ENCODE measurements around the gene ADAMTS12. TPM values are rescaled to one million over a fixed set of nuclear protein-coding genes. Genes with fewer than 3 reads are reported as not detected.

ADAMTS12 gene
- polyA plus RNA-seq, 3 donors, result not detected

DNA sequence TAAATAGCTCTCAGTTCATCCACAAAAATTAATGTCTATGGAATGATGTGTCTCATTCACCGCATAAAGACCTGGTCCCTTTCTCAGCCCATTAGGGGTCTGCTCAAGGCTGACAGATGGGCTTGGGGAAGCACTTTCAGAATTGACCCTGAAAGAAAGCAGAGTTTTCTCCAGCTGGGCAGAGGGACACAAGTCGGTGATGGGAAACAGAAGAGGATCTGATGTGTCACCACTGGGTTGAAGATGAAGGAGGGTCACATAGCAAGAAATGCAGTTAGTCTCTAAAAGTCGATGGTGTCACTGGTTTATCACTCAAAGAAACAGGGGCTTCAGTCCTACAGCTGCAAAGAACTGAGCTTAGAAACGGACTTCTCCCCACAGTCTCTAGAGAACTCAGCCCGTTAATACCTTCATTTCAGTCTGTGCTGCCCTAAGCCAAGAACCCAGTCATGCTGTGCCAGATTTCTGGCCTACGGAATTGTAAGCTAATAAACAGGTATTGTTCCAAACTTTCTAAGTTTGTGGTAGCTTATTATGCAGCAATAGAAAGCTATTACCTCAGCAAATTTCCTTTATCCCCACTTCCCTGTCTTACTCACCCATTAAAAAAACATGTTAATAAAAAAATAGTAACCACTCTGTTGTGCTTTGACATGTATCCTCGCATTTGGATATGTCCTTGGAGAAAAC, 64.6 kb downstream of the ADAMTS12 start:
- H3K4me1 ChIP-seq (ENCODE audit: control insufficient read depth in 1 of 2, insufficient read depth in 2 of 2, low read length in 2 of 2), result no peaks in the 10 kb centered on the region
- H3K9me3 ChIP-seq (replicated peaks in 1 of 2; ENCODE audit: control insufficient read depth in 1 of 2, insufficient read depth in 1 of 2, low read length in 2 of 2), result no peaks in the 10 kb centered on the region
- no peak overlapping the region for H3K27ac ChIP-seq (ENCODE audit: low read depth in 1 of 2, low read length in 2 of 2)
- 85% methylated on average over 4 of the region's 7 CpGs for WGBS (ENCODE audit: insufficient coverage)
- H4K20me1 ChIP-seq (ENCODE audit: insufficient read depth, low read length), result no peaks in the 10 kb centered on the region
- H3K27me3 ChIP-seq (ENCODE audit: control insufficient read depth in 2 of 2, insufficient read depth in 2 of 2, low read length in 2 of 2), result no peaks in the 10 kb centered on the region
- no peak overlapping the region for H3K9ac ChIP-seq (ENCODE audit: insufficient read depth, low read length, poor library complexity, severe bottlenecking)
- H3K4me1 Mint-ChIP-seq, result no peaks in the 10 kb centered on the region
- H3K27me3 Mint-ChIP-seq (ENCODE audit: low read depth in 3 of 3), result peaks cover 0 to 2% (median 1%) of the 10 kb centered on the region in 3 donors
- no peak overlapping the region for H3K4me3 ChIP-seq (replicated peaks in 1 of 3; ENCODE audit: low read depth in 2 of 3, low read length in 3 of 3)
- DNase-seq, result no peak
- no peaks in the 10 kb centered on the region for H3K36me3 ChIP-seq (replicated peaks in 1 of 2; ENCODE audit: control insufficient read depth in 1 of 2, insufficient read depth in 2 of 2, low read length in 2 of 2)
- H3K4me3 Mint-ChIP-seq, result no peak overlapping the region
- H3K79me2 ChIP-seq (ENCODE audit: insufficient read depth, low read length), result no peaks in the 10 kb centered on the region
- H3K9me3 Mint-ChIP-seq, result peaks cover 0 to 2% (median 1%) of the 10 kb centered on the region in 7 donors
- no peak overlapping the region for H3K27ac Mint-ChIP-seq
- no peak overlapping the region for H2AFZ ChIP-seq (ENCODE audit: insufficient read depth, low read depth, low read length, poor library complexity, severe bottlenecking)
- no peaks in the 10 kb centered on the region for H3K36me3 Mint-ChIP-seq
- TF ChIP-seq, protein P1, sequence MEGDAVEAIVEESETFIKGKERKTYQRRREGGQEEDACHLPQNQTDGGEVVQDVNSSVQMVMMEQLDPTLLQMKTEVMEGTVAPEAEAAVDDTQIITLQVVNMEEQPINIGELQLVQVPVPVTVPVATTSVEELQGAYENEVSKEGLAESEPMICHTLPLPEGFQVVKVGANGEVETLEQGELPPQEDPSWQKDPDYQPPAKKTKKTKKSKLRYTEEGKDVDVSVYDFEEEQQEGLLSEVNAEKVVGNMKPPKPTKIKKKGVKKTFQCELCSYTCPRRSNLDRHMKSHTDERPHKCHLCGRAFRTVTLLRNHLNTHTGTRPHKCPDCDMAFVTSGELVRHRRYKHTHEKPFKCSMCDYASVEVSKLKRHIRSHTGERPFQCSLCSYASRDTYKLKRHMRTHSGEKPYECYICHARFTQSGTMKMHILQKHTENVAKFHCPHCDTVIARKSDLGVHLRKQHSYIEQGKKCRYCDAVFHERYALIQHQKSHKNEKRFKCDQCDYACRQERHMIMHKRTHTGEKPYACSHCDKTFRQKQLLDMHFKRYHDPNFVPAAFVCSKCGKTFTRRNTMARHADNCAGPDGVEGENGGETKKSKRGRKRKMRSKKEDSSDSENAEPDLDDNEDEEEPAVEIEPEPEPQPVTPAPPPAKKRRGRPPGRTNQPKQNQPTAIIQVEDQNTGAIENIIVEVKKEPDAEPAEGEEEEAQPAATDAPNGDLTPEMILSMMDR (IDR thresholded peaks at IDR 0.05), result no peak
- intact Hi-C loops (cut with micrococcal nuclease), result no loop called here
- no peak overlapping the region for H3K4me2 ChIP-seq (replicated peaks; ENCODE audit: extremely low read depth, low read length, poor library complexity, severe bottlenecking)

DNA sequence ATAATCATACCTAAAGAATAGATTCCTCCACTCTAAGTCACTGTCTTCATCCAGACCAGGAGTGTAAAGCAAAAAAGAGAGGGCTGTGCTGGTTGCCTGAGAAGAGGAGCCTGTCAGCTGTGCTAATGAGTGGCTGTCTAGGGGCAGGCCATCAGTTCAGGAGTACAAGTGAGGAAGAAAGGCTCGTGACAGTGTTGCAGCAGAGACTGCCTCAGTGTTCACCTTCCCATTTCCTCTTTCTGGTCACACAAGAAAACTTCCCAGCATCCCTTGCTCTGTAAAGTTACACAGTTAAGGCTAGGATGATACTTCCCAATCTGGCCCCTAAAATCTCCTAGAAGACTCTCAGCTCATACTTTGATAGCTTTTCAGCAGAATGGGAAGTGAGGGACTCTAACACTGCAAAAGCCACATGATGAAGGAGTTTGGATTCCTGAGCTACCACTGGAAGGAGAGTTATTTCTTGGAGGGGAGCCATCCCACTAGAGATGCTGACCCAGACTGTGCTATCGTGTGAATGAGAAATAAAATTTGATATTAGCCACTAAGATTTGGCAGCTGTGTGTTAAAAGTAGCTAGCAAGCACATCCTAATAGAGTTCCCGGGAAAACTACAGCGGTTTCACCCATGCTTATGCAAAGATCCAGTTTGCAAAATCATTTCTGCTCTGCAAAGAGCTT, 67.1 kb downstream of the ADAMTS12 start:
- no peak overlapping the region for H3K9ac ChIP-seq (ENCODE audit: insufficient read depth, low read length, poor library complexity, severe bottlenecking)
- Mint-ChIP-seq H3K27me3 (ENCODE audit: low read depth in 3 of 3) (peaks cover 0 to under 1% (median under 1%) of the 10 kb centered on the region in 3 donors), H3K4me3 (no peak overlapping the region), H3K9me3 (peaks cover 0 to 5% (median 1%) of the 10 kb centered on the region in 7 donors), H3K27ac (no peak overlapping the region), H3K36me3 (no peaks in the 10 kb centered on the region), H3K4me1 (no peaks in the 10 kb centered on the region)
- H3K79me2 ChIP-seq (ENCODE audit: insufficient read depth, low read length), result no peaks in the 10 kb centered on the region
- H3K36me3 ChIP-seq (replicated peaks in 1 of 2; ENCODE audit: control insufficient read depth in 1 of 2, insufficient read depth in 2 of 2, low read length in 2 of 2), result no peaks in the 10 kb centered on the region
- peak in 2 of 3 donors; percentile 28 to 67 for DNase-seq
- intact Hi-C loops (cut with micrococcal nuclease), result no loop called here
- H4K20me1 ChIP-seq (ENCODE audit: insufficient read depth, low read length), result no peaks in the 10 kb centered on the region
- H3K4me2 ChIP-seq (replicated peaks; ENCODE audit: extremely low read depth, low read length, poor library complexity, severe bottlenecking), result no peak overlapping the region
- no peak overlapping the region for H3K4me3 ChIP-seq (replicated peaks in 1 of 3; ENCODE audit: low read depth in 2 of 3, low read length in 3 of 3)
- H3K27me3 ChIP-seq (ENCODE audit: control insufficient read depth in 2 of 2, insufficient read depth in 2 of 2, low read length in 2 of 2), result no peaks in the 10 kb centered on the region
- no peak overlapping the region for H2AFZ ChIP-seq (ENCODE audit: insufficient read depth, low read depth, low read length, poor library complexity, severe bottlenecking)
- no peak overlapping the region for H3K27ac ChIP-seq (ENCODE audit: low read depth in 1 of 2, low read length in 2 of 2)
- WGBS (ENCODE audit: insufficient coverage), result 73% methylated on average over 3 of the region's 4 CpGs
- no peaks in the 10 kb centered on the region for H3K9me3 ChIP-seq (replicated peaks in 1 of 2; ENCODE audit: control insufficient read depth in 1 of 2, insufficient read depth in 1 of 2, low read length in 2 of 2)
- TF ChIP-seq, protein P1 (IDR thresholded peaks at IDR 0.05), result no peak
- H3K4me1 ChIP-seq (ENCODE audit: control insufficient read depth in 1 of 2, insufficient read depth in 2 of 2, low read length in 2 of 2), result no peaks in the 10 kb centered on the region

Data from CD14-positive monocyte (primary cell).